Measurements from ENCODE around the gene GNG7.
"Not testable (repeated sequence)": the region's sequence is repeated elsewhere in the genome, so short reads cannot be mapped to it uniquely, and the experiment has no call there.

Gene GNG7

GRCh38 chr19:2529473-2529918 lies 173.0 kb downstream of the GNG7 start:
- no peak for DNase-seq

DNA sequence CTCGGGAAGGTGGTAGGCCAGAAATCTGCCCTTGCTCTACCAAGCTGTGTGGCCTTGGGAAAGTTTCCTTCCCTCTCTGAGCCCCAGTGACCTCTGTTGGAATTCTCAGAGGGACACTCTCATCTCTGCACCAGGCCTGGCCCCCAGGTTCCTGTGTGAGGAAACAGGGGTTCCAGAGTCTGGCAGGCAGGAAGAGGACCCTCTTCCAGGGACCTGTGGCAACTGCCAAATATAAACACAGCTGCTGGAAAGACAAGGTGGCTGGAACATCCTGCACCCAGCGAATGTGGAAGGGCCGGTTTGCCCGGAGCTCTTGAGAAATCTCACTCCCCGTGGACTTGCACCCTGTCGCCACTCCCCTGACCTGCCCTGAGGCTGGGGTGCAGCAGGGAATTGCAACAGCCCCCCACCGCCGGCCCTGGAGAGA lies 173.8 kb downstream of the GNG7 start:
- DNase-seq, result no peak

DNA sequence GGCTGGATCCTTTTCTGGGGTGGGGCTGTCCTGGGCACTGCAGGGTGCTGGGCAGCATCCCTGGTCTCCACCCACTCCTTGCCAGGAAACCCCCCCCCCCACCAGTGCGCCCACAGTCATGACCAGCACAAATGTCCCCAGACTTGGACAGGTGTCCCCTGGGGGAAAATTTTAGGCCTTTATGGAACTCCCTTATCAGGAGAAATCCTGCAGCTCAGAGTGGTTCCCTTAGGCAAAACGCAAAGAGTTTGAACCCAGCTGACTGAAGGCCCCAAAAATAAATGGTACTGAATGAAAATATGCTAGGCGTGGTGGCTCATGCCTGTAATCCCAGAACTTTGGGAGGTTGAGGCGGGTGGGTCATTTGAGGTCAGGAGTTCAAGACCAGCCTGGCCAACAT lies 174.8 kb downstream of the GNG7 start:
- DNase-seq, result no peak

- DNase-seq, result no peak
Observed at GRCh38 chr19:2527171-2527570, 175.3 kb downstream of the GNG7 start.

DNA sequence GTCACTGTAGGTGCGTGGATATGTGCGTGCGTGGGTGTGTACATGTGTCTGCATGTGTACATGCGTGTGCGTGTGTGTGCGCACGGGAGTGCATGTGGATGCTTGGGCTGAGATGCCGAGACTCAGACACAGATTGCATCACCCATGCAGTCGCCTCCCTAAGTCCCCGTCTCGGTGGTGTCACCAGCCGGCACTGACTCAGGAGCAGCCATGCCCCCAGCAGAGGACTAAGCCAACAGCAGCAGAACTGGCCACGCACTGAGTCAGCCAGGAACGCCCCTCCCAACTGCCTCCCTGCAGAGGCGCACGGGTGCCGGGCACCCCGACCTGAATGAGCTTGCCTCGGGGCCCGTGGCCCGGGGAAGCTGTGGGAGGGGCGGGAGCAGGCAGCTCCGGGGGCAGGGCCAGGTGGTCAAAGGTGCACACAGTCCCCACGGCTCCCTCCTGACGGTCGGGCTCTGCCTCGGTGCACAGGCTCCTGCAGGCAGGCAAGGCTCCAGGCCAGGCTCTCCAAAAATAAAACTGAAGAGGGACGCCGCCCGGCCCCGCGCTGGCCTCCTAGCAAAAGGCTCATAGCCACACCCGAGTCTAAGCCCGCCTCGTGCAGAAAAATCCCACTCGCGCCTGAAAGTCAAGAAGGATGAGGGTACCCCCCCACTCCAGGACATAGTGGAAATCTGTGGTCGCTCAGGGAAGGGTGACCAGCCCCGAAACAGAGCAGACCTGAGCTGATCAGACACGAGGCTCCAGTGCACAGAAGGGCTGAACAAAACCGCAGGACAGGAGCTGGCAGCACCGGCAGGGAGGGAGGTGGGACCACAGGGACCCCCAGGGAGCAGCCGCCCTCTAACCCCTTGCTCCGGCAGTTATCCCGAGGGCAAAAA lies 177.4 kb downstream of the GNG7 start:
- no peak for DNase-seq

GRCh38 chr19:2524361-2524839 lies 178.1 kb downstream of the GNG7 start:
- no peak for DNase-seq

- DNase-seq, result no peak
Observed at GRCh38 chr19:2523630-2524311, 178.7 kb downstream of the GNG7 start.

DNA sequence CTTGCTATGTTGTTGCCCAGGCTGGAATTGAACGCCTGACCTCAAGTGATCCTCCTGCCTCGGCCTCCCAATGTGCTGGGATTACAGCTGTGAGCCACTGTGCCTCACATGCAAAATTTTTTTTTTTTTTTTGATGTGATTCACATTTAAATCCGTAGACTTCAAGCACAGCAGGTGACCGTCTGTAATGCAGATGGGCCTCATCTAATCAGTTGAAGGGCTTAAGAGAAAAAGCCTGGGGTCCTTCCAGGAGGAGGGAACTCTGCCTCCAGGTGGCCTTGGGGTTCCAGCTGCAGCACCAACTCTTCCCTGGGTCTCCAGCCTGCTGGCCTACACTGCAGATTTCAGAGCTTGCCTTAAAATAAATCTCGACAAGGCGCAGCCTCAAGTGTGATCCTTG lies 183.0 kb downstream of the GNG7 start:
- DNase-seq, result no peak

DNA sequence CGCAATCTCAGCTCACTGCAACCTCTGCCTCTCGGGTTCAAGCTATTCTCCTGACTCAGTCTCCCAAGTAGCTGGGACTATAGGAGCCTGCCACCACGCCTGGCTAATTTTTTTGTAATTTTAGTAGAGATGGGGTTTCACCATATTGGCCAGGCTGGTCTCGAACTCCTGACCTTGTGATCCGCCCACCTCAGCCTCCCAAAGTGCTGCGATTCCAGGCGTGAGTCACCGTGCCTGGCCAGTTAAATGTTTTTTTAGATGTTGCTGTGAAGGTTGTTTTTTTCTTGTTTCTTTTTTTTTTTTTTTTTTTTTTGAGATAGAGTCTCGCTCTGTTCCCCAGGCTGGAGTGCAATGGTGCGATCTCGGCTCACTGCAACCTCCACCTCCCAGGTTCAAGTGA lies 183.6 kb downstream of the GNG7 start:
- not testable (repeated sequence) for DNase-seq

DNA sequence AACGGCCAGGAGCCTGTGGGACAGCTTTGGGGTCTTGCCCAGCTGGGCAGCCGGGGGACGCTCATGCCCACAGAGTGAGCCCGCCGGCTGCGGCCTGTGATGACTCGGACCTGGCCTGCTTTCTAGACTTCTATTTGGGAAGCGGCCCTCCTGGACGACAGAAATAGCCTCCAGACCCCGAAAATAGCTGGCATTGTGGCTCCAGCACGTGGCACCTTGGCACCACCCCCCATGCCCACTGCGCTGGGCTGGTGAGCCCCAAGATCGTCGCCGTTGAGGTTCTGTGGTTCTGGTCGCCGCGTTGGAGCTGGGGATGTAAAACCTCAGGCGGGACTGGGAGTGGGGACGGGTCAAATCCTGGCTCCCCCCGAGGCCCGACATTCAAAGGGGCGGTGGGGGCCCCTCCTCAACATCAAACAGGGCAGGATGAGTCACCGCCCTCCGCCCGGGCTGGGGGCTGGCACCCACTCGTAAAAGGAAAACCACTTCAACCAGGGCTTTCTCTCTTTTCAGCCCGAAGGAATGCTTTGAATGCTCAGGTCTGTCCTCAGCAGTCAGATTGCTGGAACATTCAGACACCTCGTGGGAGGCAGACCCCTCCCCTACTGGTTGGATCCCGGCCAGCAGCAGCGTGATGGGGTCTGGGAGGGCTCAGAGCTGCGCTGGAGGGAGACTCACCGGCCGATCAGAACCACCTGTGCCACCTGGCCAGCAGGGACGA lies 184.5 kb downstream of the GNG7 start:
- DNase-seq, result peak; percentile 61

GRCh38 chr19:2516727-2517126 lies 185.8 kb downstream of the GNG7 start:
- no peak for DNase-seq

GRCh38 chr19:2514981-2515518 lies 187.4 kb downstream of the GNG7 start:
- no peak for DNase-seq

DNA sequence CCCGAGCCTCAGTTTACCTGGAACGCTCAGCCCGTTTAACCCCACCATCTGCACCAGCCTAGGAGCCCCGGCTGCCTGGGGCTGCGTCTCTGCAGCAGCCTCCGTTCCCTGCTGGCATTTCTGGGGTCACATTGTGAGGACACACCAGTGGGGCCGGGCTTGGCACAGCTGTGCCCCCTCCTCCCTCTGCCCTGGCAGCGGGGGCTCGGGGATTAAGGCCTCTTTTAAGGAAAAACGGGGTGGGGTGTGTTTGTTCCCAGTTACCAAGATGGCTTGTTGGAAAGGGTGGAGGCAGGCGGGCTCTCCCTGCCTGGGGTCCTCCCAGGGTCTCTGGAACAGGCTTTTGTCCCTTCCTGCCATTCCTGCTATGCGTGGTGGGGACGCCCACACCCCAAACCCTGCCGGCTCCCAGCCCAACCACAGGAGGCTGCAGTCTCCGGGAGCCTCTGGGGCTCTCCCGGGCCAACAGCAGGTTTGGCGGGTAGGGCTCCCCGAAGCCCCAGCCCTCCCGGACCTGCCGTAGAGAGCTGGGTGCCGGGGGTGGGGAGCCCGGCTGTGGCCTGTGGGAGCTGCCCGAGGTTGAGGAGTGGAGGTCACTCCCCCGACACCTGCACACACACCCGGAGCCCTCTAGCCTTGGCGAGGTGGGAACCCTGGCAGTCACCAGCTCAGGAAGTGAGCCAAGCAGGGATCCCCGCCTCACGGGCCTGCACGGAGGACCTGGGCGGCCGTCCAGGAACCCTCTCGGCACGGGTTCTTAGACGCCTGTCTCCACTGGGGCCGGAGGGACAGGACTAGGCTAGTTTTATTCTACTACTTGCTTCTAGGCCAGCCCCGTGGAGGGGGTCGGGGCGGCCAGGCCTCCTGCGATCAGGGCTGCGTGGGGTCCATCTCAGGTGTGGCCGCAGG lies 189.7 kb downstream of the GNG7 start:
- no peak for DNase-seq

DNA sequence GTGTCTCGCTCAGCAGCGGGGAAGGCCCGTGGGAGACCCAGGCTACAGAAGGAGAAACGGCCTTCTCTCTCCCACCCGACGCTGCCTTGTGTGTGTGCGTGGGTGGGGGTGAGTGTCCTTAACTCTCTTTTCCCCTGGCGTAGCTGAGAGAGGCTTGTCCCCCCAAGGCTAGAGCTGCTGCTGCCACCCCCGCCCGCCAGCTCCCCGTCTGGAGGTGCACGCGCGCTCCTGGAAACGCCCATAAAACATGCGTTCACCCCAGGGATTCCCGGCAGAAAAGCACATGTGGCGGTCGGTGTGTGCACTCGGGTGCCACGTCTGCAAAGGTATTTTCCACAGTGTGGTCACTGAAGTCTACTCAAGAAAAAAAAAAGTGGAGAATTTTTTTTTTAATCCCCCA lies 190.5 kb downstream of the GNG7 start:
- DNase-seq, result no peak

DNA sequence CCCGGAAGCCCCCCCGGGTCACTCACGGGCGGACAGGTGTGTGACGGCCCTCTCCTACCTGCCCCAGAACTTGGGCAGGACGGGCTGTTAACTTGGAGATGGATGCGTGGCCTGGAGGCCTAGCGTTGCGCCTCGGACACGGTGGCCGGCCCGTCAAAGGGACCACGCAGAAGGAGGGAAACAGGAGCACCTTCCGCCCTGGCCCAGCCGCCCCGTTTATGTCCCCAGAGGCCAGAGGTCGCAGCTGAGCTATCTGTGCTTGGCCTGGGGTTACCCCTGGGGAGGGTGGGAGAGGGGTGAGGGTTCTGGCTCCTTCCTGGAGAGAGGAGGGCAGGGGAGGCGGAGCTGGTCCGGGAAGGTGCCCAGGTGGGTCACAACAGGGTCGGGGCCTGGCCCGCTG lies 190.9 kb downstream of the GNG7 start:
- DNase-seq, result no peak

DNA sequence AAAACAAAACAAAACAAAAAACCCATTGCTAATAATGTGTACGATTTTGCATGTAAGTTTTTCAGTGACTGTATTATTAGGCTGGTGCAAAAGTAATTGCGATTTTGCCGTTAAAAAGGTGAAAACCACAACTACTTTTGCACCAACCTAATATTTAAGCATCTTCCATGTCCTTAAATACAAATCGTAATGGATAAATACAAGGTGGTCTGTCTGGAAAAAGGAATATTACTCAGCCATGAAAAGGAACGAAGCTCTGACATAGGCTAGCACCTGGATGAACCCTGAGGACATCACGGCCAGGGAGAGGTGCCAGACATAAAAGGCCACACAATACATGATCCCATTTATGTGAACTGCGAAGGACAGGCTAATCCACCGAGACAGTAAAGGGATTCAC lies 193.4 kb downstream of the GNG7 start:
- no peak for DNase-seq

GRCh38 chr19:2507109-2507508 lies 195.4 kb downstream of the GNG7 start:
- DNase-seq, result peak; percentile 52

DNA sequence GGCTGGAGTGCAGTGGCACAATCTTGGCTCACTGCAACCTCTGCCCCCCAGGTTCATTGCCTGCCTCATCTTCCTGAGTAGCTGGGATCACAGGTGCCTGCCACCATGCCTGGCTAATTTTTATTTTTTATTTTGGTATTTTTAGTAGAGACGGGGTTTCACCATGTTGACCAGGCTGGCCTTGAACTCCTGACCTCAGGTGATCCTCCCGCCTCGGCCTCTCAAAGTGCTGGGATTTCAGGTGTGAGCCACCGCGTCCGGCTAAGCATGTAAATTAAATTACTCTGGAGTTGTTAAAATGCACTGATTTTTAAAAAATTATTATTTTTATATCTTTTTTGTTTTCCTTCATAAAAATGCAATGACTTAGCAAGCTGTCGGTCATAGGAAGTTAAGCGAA lies 195.8 kb downstream of the GNG7 start:
- DNase-seq, result not testable (repeated sequence)

DNA sequence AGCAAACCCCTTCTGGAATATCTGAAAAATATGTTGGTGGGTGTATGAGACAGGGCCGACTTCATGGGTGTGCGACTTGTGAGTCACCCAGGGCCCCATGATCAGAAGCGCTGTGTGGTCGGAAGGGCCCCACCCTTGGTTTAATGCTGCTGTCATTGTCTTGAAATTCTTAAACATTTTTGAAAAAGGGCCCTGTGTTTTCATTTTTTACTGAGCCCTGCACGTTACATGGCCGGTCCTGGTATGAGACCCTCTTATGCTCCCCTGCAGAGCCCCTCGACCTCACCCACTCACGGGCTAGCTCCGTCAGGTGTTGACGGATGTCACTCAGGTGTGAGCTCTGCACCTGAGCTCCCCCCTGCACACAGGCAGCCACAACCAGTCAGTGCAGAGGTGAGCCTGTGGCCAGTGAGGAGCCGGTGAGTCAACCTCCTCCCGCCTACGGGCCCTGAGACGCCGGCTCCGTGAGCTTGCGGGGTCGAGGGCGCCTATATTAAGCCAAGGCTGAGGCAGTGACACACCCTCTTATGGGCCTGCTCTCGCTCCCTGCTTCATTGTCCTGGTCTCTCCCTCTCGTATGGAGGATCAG lies 198.9 kb downstream of the GNG7 start:
- peak; percentile 81 for DNase-seq

- no peak for DNase-seq
Observed at GRCh38 chr19:2500841-2501261, 201.6 kb downstream of the GNG7 start.

GRCh38 chr19:2500156-2500555 lies 202.3 kb downstream of the GNG7 start:
- DNase-seq, result no peak

DNA sequence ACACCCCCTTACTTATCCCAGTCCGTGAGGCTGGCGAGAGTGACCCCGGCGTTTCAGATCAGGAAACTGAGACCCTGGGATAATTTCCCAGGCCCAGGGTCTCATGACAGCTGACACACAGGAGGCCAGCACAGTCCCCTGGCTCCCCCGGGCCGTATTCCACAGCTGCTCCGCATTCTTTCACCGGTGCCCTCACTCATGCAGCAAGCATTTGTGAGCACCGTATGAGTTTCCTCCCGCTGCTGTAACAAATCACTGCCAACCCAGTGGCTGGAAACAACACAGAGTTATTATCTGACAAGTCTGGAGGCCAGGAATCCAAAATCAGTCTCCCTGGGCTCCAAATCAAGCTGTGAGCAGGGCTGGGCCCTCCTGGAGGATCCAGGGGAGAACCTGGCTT lies 205.3 kb downstream of the GNG7 start:
- no peak for DNase-seq
